Activated CD4-positive, alpha-beta T cell treated with anti-CD3 and anti-CD28 coated beads, Interleukin-2, amount 50 U/mL, for 4 hours (primary cell): ENCODE results near the gene SNX6.
A peak's percentile ranks its signal among the peaks of the same experiment; 100 is the strongest.
"Not testable (repeated sequence)": the region's sequence is repeated elsewhere in the genome, so short reads cannot be mapped to it uniquely, and the experiment has no call there.

Source experiments
- DNase-seq, 2 experiments: peaks; one replicate each; pipeline ENCODE4 v3.0.0-alpha.2; 2020

The SNX6 gene

DNA sequence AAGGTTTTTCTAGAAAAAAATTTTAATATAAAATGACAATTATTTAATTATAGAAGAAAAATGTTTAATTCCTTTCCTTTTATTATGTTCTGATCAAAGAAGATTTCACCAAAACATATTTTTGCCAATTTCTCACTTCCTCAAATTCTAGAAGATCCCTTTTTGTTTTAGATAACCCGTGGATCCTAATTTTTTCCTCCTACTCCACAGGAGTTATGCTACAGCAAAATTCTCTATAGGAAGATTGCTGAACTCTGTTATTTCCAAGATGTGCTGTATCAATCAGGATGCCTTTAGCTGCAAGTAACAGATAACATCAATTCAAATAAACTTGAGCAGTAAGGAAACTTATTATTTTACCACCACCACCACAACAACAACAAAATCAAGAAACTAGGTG is 3.8 kb upstream of the SNX6 start:
- DNase-seq, result no peak

DNA sequence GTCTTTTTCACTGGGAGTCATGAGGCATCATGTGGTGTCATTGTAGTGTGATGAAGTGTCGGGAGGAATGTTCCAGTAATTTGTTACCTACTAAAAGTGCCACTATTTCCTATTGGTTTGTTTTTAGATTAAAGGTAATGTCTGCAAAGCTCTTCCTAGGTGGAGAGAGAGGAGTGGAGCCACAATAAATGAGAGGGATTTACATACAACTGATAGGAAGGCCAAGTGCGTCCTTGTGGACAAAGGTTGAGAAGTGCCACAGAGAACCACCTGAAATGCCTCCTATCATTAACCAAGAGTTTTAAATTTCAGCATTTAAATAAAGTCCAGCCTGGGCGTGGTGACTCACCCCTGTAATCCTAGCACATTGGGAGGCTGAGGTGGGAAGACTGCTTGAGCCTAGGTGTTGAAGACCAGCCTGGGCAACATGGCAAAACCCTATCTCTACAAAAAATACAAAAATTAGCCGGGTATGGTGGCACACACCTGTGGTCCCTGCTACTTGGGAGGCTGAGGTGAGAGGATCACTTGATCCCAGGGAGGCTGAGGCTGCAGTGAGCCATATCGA is 2.5 kb upstream of the SNX6 start:
- DNase-seq, result no peak

DNA sequence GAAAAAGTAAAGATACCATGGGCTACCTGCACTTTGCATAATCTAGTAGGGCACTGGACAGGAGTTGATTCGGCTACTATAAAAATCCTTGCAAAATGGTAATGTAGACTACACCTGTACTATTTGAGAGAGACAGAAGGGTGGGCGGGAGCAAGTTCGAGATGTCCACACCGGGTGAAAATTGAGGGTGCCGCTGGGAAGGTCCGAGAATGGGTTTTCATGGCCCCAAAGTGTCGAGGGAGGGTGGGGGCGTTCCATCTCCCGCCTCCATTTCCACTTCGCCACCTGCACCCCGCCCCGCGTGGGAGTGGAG is 648 bp downstream of the SNX6 start:
- no peak for DNase-seq

DNA sequence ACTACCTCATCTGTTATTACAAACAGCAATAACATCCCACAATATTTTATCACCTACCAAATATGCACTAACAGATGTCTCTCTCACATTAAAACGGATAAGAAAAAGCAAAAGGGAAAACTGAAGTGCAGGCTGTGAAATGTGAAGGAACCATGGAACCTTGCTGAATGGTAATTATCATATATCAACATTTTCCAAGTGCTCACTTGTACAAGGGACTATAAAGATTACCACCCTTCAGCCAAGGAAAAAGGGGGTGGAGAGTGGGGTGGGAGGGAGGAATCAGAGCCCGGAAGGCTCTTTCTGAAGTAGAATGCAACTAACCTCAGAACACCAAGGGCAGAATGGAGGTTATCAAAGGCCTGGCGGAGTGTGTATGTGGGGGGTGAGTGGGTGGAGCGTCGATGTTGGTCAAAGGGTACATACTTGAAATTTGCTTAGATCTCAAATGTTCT is 1.2 kb downstream of the SNX6 start:
- peak; percentile 18 to 28 for DNase-seq

DNA sequence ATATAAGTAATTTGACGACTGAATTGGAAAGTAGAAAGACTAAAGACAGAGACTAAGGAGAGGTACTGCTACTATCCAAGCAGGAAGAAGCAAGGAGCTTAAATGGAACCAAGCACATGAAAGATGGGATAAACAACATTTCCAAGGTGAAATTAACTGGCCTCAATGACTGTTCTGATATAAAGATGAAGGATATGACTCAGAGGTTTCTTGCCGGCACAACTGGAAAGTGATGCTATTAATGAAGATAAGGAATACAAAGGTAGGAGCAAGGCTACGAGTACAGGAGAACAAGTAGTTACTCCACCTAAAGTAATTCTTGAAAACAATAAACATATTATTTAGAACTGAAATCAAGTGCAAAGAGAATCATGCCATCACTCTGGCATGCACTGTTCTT is 6.4 kb downstream of the SNX6 start:
- no peak for DNase-seq

DNA sequence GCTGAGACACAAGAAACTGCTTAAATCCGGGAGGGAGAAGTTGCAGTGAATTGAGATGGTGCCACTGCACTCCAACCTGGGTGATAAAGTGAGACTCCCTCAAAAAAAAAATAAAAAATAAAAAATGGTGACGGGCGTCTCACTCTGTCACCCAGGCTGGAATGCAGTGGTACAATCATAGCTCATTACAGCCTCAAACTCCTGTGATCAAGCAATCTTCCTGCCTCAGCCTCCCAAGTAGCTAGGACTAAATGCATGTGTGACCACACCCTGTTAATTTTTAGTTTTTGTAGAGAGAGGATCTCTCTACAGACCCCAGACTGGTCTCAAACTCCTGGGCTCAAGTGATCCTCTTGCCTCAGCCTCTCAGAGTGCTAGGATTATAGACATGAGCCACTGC is 9.1 kb downstream of the SNX6 start:
- DNase-seq, result no peak

DNA sequence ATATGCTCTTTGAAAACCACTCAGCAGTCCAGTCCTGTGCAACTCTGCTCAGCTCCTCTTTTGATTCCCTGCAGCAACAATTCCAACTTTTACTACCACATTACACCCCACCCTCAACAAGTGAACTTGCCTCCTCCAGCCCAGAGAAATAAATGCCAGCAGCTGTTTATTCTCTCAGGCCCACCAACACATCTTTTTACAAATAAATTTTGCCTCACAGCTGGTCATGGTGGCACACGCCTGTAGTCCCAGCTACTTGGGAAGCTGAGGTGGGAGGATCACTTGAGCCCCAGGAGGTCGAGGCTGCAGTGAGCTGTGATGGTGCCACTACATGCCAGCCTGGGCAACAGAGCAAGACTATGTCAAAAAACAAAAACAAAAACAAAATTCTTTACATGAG is 9.8 kb downstream of the SNX6 start:
- DNase-seq, result no peak

DNA sequence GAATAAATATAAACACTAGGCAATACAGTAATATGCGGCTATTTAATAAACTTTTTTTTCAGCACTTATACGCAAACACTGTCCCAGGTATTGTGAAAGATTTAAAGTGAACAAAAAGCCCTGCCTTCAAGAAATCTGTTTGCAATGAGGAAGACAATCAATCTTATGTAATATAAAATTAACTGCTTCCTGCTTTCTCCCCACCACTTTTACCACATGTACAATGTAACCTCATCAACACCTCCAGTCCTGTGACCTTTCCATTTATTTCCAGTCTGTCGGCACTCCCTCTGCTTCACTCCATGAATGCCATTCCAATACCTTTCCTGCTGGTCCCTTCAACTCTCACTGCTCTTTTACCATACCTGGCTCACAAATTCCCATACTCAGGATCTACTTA is 10.5 kb downstream of the SNX6 start:
- DNase-seq, result no peak

DNA sequence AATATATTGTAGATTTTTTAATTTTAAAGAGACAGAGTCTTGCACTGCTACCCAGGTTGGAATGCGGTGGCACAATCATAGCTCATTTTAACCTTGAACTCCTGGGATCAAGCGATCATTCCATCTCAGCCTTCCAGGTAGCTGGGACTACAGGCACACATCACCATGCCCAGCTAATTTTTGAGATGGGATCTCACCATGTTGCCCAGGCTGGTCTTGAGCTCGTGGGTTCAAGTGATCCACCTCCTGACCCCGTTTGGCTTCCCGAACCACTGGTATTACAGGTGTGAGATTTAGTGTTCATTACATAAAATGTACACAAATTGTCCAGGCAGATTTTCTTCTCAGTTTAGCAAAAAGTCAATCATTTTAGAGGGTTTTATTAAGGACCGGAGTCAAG is 13.6 kb downstream of the SNX6 start:
- DNase-seq, result no peak

DNA sequence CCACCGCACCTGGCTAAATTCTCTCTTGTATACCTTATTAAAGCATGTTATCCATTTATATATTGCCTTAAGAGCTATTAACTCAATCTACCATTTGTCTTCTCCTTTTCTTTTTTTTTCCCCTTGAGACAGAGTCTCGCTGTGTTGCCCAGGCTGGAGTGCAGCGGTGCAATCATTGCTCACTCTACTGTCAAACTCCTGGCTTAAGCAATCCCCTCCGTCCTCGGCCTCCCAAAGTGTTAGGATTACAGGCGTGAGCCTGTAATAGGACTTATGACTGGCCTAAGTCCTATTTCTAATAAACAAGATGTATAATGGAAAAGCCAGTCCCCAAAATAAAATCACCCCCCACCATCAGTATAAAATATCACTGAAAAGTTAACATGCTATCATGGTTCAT is 14.4 kb downstream of the SNX6 start:
- no peak for DNase-seq

DNA sequence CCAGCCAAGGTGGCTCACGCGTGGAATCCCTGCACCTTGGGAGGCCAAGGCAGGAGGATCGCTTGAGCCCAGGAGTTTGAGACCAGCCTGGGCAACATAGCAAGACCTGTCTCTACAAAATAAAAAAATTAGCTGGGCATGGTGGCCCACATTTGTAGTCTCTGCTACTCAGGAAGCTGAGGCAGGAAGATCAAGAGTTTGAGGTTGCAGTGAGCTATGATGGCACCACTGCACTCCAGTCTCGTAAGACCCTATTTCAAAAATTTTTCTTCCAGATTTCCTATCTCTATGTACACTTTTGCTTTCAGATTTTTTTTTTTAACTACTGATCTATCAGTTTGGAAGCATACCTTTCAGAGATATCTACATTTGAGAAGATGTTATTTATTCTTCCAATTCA is 15.3 kb downstream of the SNX6 start:
- DNase-seq, result no peak

DNA sequence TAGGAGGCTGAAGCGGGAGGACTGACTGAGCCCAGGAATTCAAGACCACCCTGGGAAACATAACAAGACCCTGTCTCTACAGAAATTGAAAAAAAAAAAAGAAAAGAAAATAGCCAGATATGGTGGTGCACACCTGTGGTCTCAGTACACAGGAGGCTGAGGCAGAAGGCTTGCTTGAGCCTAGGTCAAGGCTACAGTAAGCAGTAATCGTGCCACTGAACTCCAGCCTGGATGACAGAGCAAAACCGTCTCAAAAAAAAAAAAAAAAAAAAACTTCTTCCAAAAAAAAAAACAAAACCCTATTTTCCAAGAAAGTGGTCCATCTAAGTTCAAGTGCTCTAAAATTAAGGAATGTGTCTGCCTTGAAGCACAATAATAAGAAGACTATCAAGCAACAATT is 19.8 kb downstream of the SNX6 start:
- DNase-seq, result no peak

DNA sequence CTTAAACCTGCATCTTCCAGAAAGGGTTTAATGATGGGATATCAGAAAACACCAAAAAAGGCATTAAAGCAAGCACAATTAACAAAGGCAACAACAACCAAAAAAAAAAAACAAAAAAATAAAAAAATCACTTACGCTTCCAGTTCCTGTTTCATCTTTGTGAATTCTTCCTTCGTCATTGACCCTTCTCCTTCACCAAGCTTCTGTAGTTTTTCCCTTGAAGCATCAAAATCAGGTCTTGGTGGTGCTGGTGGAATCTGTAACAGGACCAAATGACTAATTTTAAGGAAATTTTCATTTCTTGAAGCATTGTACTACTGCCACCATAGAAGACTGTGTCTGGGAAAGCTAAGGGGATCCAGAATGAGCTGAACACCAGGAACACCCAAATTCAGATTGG is 24.5 kb downstream of the SNX6 start:
- DNase-seq, result no peak

DNA sequence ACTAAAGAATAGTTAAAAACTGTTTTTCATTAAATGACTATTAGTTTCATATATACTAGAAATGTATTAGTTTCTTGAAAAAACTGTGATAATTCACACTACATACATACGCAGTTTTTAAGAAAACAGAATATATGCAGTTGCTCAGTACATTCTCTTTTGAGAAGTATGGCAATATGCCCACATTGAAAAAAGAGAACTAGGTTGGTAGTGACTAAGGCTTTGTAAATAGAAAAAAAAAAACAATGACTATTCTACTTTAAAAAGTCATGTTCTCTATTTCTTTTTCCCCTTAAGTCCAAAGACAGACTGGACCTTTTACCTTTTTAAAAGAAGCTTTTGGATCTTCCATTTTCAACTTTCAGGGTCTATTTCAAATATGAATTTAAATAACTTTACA is 25.0 kb downstream of the SNX6 start:
- DNase-seq, result no peak

DNA sequence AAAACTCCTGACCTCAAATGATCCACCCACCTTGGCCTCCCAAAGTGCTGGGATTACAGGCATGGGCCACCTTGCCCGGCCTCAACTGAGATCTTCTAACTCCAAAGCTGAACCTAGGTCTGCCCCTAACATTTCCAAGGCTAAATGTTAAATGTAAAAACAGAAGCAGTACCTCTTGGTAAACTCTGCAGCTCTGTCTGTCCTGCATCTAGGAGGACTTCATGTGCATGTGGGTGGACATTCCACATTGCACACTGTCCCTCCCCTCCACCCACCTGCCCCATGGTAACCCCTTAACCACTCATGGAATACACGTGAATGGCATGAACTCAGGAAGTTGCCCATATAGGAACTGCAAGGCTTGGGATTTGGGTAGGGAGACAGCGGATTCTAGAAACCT is 33.1 kb downstream of the SNX6 start:
- DNase-seq, result no peak

DNA sequence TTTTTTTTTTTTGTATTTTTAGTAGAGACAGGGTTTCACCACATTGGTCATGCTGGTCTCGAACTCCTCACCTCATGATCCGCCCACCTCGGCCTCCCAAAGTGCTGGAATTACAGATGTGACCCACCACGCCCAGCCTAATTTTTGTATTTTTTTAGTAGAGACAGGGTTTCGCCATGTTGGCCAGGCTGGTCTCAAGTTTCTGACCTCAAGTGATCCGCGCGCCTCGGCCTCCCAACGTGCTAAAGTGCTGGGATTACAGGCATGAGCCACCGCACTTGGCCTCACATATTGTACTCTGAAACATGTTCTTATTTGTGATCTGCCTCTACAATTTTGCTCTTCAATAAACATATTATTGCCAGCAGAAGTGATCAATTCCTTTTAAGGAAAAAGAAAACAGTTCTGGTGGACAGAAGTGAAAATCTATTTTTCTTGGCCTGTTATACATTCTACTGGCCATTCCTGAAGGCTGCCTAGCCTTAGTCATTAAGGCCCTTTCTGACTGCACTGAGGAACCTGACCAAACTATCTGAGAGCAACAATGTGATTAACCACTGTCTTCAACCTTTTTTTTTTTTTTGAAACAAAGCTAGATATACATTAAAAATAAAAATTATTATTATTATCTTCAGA is 36.1 kb downstream of the SNX6 start:
- DNase-seq, result no peak

DNA sequence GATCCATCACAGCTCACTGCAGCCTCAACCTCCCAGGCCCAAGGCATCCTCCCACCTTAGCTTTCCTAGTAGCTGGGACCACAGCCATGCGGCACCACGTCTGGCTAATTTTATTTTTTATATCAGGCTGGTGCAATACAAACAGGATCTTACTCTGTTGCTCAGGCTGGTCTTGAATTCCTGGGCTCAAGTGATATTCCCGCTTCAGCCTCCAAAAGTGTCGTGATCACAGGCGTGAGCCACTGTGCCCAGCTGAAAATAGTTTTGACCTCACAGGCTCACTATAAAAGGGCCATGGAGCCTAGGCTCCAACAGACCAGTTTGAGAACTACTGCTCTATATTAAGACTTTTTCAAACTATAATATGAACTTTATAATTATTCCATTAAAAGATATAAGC is 37.3 kb downstream of the SNX6 start:
- DNase-seq, result no peak

DNA sequence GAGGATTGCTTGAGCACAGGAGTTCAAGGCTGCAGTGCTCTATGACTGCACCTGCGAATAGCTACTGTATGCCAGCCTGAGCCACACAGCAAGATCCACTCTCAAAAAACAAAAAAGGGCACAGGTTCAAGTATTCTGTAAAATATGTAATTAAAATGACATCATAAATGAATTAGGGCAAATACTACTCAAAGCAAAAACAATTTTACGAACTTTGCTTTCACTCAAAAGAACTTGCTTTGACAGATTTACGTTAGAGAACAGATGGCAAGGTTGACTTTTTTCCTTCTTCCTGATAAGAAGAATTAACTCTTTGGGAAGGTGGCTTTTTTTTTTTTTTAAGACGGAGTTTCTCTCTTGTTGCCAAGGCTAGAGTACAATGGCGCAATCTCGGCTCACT is 46.4 kb downstream of the SNX6 start:
- DNase-seq, result no peak

DNA sequence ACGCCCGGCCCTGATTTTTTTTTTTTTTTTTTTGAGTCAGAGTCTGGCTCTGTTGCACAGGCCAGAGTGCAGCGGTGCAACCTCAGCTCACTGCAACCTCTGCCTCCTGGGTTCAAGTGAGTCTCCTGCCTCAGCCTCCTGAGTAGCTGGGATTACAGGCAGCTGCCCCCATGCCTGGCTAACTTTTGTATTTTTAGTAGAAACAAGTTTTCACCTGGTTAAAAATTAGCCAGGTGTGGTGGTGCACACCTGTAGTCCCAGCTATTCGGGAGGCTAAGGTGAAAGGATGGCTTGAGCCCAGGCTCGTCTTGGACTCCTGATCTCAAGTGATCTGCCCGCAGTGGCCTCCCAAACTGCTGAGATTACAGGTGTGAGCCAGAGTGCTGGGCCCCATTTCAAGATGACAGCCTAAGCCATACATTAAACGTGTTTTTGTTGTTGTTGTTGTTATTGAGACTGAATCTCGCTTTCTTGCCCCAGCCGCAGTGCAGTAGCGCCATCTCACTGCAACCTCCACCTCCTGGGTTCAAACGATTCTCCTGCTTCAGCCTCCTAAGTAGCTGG is 47.7 kb downstream of the SNX6 start:
- no peak for DNase-seq

DNA sequence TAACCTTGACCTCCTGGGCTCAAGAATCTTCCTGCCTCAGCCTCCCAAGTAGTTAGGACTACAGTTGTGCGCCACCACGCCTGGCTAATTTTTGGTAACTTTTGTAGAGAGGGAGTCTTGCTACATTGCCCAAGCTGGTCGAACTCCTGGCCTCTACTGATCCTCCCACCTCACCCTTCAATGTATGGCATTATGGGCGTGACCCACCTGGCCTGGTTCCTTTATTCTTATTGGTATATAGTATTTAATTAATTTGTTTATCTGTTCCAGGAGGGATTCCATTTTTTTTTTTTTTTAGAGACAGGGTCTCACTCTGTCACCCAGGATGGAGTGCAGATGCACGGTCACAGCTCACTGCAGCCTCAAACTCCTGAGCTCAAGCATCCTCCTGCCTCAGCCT is 49.6 kb downstream of the SNX6 start:
- DNase-seq, result no peak

DNA sequence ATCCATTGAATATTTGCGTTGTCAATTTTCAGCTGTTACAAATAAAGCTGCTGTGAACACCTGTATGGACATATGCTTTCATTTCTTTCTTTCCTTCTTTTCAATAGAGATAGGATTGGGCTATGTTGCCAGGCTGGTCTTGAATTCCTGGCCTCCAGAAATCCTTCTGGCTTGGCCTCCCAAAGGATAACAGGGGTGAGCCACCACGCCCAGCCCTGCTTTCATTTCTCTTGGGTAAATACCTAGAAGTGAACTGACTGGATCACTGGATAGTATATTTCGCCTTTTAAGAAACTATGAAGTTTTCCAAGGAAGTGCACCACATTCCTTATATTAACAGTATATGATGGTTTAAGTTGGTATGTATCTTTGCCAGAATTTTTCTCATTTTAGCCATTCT is 58.2 kb downstream of the SNX6 start:
- no peak for DNase-seq

DNA sequence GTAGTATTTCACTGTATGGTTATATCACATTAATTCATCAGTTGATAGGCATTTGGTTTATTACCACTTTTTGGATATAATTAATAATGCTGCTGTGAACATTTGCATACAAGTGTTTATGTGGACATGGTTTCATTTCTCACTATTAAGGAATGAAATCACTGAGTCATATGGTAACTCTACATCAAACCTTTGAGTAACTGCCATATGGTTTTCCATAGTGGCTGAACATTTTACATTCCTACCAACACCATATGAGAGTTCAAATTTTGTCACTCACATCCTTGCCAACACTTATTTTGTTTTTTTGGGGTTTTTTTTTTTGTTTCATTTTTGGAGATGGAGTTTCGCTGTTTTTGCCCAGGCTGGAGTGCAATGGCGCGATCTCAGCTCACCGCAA is 60.2 kb downstream of the SNX6 start:
- DNase-seq, result no peak

DNA sequence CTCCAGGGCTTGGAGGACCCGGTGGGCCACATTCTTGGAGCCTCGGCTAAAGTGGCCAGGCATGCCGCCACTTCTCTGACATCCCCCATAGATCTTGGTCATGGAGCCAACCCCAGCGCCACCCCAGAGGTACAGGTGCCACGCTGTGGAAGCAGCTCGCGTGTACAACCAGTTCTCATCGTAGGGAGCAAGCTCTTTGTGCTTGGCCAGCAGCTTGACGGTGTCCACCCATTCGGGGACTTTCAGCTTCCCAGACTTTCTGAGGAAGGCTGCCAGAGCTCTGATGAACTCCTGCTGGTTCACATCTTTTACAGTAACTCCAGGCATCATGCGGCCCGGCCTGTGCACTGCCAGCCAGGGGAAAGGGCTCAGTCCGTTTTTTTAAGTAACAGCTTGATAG is 61.1 kb downstream of the SNX6 start:
- DNase-seq, result no peak

DNA sequence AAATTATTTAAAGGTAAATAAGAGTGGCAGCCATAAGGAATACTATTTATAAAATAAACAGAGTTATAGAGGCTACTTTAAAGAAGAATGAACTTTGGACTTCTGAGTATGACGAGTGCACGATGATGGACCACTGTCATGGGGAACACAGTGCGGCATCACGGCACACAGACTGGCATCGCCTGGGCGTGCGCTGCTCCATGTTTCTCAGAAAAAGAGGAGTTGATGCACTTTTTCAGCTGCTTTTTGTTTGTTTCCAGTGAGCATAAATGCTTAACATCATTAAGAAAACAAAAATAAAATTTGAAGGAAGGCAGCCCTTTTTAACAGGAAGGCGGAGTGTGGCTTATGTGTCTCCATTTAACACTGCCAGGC is 67.2 kb downstream of the SNX6 start:
- DNase-seq, result no peak

DNA sequence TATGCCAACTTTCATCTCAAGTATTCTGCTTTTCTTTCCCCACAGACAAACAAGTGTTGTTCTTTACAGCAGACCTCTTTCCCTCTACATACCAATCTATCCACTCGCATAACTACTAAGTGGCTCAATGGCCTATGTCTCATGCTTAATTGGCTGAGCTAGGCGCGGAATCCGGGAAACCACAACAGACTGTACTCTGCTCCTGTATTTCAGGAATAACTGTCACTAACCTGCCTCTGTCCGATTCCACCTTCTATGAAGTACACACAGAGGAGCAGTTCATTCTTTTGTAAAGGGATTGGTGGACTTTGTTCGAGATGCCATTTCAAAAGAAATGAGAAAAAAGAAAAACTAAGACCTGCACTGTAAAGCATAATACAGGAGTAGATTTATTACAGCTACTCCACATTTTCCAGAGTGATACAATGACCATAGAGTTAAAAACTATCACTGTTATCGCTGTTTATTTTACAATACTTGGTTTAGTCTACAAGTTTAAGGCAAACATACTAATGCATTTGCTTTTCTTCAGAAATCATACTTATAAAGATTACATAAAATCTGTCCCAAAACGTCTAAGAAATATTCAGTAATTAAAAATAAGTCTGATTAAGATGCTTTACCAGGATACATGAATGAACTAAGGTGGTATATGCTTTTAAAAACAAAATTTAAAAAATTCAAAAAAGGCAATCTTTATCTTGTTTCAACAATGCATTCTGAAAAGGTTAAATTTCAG is 67.7 kb downstream of the SNX6 start:
- DNase-seq, result not testable (repeated sequence)
